Tibial nerve (tissue), 4 donors: ENCODE results near the gene IGSF8. TPM values are rescaled to one million over a fixed set of nuclear protein-coding genes. Genes with fewer than 3 reads are reported as not detected.

Experiments
- DNase-seq, 2 donors: peaks; one replicate each; pipeline ENCODE4 v3.0.0-alpha.2; 2019; ENCODE audit warnings: low spot score in 2 of 2
- H3K27ac ChIP-seq, 4 donors: fragments of 200-600 bp; sonication (generic) in 3 of 4; one replicate each; pipeline ENCODE4 v1.5.1; 2017 to 2019; ENCODE audit warnings: mild to moderate bottlenecking in 1 of 4
- H3K27me3 ChIP-seq, 2 donors: fragments of 200-600 bp; sonication (generic) in 1 of 2; one replicate each; pipeline versions ENCODE4 v1.5.1 to v1.6.0; 2017 to 2019
- H3K36me3 ChIP-seq, 3 donors: fragments of 200-600 bp; sonication (generic); one replicate each; pipeline ENCODE4 v1.5.1; 2018 to 2019
- H3K4me1 ChIP-seq, 4 donors: fragments of 200-600 bp; sonication (generic) in 3 of 4; one replicate each; pipeline ENCODE4 v1.5.1; 2017 to 2019
- H3K4me3 ChIP-seq, 4 donors: fragments of 200-600 bp; sonication (generic) in 3 of 4; one replicate each; pipeline ENCODE4 v1.5.1; 2017 to 2019; ENCODE audit warnings: mild to moderate bottlenecking in 1 of 4, moderate library complexity in 1 of 4
- H3K9me3 ChIP-seq, 4 donors: fragments of 200-600 bp; sonication (generic) in 3 of 4; one replicate each; pipeline ENCODE4 v1.5.1; 2017 to 2019
- CTCF ChIP-seq, 5 experiments: fragments of 200-600 bp in 3 of 5; fragments of 450-650 bp in 2 of 5; sonication (generic) in 3 of 5; IDR thresholded peaks; one replicate each; pipeline ENCODE4 v1.5.1; 2016 to 2019; ENCODE audit warnings: antibody characterized with exemption in 5 of 5, mild to moderate bottlenecking in 3 of 5, moderate library complexity in 2 of 5
- EP300 ChIP-seq, 2 donors: sonication (generic); formaldehyde crosslinking; IDR thresholded peaks; one replicate each; pipeline ENCODE4 v1.6.1; 2017; ENCODE audit warnings: antibody characterized with exemption in 2 of 2, mild to moderate bottlenecking in 1 of 2
- POLR2A ChIP-seq, 2 donors: fragments of 450-650 bp; IDR thresholded peaks; one replicate each; pipeline ENCODE4 v1.6.1; 2017; ENCODE audit warnings: antibody characterized with exemption in 2 of 2, mild to moderate bottlenecking in 2 of 2, moderate library complexity in 2 of 2
- WGBS, 2 donors: methylation state at CpG; one replicate each; pipeline ENCODE4 v1.1.5; 2018; 5-methylcytosine and 5-hydroxymethylcytosine counted together
- total RNA-seq, 4 donors: library from RNA; depleted of rRNA; stranded (reverse); fragments of >200 nt; gene quantifications; one replicate each; pipeline ENCODE4 v1.1.0, GENCODE V29; 2016

Gene IGSF8
- total RNA-seq, 4 donors from 2014 or later: 42.6 to 73.9 (median 50.7) TPM

DNA sequence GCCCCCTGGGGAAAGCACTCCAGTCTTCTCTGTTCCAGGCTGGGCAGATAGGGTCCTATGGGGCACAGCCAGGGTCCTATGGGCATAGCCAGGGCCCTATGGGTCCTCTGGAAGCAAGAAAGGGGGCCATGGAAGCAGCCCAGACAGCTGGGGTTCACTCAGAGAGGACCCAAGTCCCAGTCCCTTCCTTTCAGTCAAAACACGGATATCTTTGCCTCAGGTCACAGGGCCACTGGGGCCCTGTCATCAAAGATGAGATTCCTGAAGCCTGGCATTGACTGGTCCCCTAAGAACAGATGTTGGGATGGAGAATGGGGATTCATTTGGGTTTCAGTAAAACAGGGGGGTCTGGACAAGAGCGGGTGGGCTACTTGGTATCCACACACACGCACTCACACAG, 8.5 kb downstream of the IGSF8 start:
- no peak overlapping the region for H3K27ac ChIP-seq
- no peaks in the 10 kb centered on the region for H3K27me3 ChIP-seq
- 75 to 95% methylated on average over 3 of the region's 3 CpGs for WGBS, 2 donors
- peaks cover 0 to 78% (median 0%) of the 10 kb centered on the region in 3 donors for H3K36me3 ChIP-seq
- H3K4me1 ChIP-seq: peaks cover 0 to 24% (median 3%) of the 10 kb centered on the region in 4 donors
- no peak overlapping the region for H3K4me3 ChIP-seq
- H3K9me3 ChIP-seq: no peaks in the 10 kb centered on the region
- no peak for DNase-seq
- TF ChIP-seq CTCF (IDR thresholded peaks at IDR 0.05) (no peak), EP300 (IDR thresholded peaks at IDR 0.05) (no peak), POLR2A (IDR thresholded peaks at IDR 0.05) (no peak)

GRCh38 chr1:160087118-160087662, 11.2 kb downstream of the IGSF8 start:
- DNase-seq: no peak
- peaks cover 0 to 17% (median 0%) of the 10 kb centered on the region in 4 donors for H3K4me1 ChIP-seq

DNA sequence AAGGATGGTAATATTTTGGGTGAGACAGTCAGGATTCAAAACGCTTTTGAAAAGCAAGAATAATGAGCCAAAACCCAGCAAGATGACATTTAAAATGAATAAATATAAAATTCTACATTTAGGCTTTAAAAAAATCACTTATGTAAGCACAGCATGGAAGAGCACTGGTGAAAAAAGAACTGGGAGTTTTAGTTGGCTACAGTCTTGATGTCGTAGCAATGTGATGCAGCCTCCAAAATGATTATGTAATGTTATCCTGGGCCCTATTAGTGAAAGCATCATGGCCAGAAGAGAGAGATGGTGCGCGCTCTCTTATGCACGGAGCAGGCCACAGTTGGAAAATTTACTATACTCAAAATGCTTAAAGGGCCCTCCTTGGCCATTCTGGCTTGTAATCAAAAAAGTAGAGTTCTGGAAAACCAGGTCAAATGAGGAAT, 11.9 kb downstream of the IGSF8 start:
- peak in 1 of 2 donors; percentile 13 for TF ChIP-seq EP300 (IDR thresholded peaks at IDR 0.05)
- TF ChIP-seq POLR2A (IDR thresholded peaks at IDR 0.05): no peak
- TF ChIP-seq CTCF (IDR thresholded peaks at IDR 0.05): no peak
- WGBS, 2 donors: 60 to 69% methylated on average over 5 of the region's 5 CpGs
- Histone ChIP-seq H3K27me3 (peaks cover 0 to 22% of the 10 kb centered on the region in 2 donors), H3K4me3 (no peak overlapping the region), H3K4me1 (peaks cover 0 to 19% (median 0%) of the 10 kb centered on the region in 4 donors), H3K27ac (peak overlapping the region; percentile 50 to 81 (median 54)), H3K36me3 (peaks cover 0 to 44% (median 0%) of the 10 kb centered on the region in 3 donors), H3K9me3 (no peaks in the 10 kb centered on the region)
- DNase-seq: no peak

More at GRCh38 chr1:160087118-160087662, 11.2 kb downstream of the IGSF8 start:
- H3K27ac ChIP-seq: peak overlapping the region in 2 of 4 donors; percentile 50 to 81
- H3K9me3 ChIP-seq: no peaks in the 10 kb centered on the region
- TF ChIP-seq CTCF (IDR thresholded peaks at IDR 0.05): no peak
- TF ChIP-seq POLR2A (IDR thresholded peaks at IDR 0.05): no peak
- TF ChIP-seq EP300 (IDR thresholded peaks at IDR 0.05): no peak
- peaks cover 0 to 51% (median 0%) of the 10 kb centered on the region in 3 donors for H3K36me3 ChIP-seq
- no peak overlapping the region for H3K4me3 ChIP-seq
- WGBS, 2 donors: 92 to 95% methylated on average over 12 of the region's 12 CpGs
- H3K27me3 ChIP-seq: peaks cover 0 to 15% of the 10 kb centered on the region in 2 donors

DNA sequence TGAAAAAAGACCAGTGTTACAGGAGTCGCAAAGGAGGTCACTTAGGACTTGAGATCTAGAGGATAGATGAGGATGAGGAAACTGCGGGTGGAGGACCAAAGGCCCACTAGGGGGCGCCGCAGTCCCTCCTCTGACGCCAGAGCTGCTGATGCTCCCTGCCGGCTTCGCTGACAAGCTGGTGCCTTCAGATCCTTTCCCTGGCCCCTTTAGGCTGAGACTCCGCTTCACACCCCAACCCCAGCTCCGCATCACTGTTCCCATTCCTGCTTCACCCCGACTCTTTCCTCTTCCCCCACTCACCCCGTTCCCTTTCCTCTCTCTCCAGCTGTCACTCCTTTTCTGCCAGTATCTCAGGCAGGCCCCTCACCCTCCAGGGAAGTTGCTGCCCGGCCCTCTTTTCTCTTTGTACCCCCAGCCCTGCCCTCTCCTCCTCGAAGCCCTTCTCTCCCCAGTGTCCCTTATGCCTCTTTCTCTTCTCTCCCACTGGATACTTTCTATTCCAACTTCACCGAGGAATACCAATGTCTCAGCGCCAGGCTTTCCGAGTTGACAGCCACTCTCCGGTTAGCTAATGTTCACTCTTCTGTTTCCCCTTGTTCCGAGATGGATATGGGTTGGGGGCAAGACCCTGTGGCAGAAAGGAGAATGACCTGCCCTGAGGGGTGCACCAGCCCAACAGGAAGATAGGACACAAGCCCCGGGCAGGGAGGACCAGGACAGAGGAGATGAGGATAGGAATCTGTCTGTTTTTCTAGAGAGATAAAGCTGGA, 12.5 kb downstream of the IGSF8 start:
- Histone ChIP-seq H3K4me1 (peaks cover 0 to 21% (median 0%) of the 10 kb centered on the region in 4 donors), H3K27me3 (peaks cover 0 to 28% of the 10 kb centered on the region in 2 donors), H3K9me3 (no peaks in the 10 kb centered on the region), H3K4me3 (no peak overlapping the region), H3K36me3 (peaks cover 0 to 38% (median 0%) of the 10 kb centered on the region in 3 donors), H3K27ac (peak overlapping the region; percentile 50 to 81 (median 54))
- 44 to 45% methylated on average over 19 of the region's 19 CpGs for WGBS, 2 donors
- peak in 1 of 2 donors; percentile 25 for TF ChIP-seq EP300 (IDR thresholded peaks at IDR 0.05)
- TF ChIP-seq POLR2A (IDR thresholded peaks at IDR 0.05): no peak
- TF ChIP-seq CTCF (IDR thresholded peaks at IDR 0.05): peak; percentile 79 to 92 (median 81)
- DNase-seq: peak; percentile 70 to 78
